ENCODE results near the gene ABHD8. TPM values are rescaled to one million over a fixed set of nuclear protein-coding genes. Genes with fewer than 3 reads are reported as not detected.

ABHD8 gene
- total and polyA plus RNA-seq, 2 of the 13 experiments (the other 11 are each of a cell fraction or from before 2014, with no cell fraction given): 6.3 to 7.2 TPM

DNA sequence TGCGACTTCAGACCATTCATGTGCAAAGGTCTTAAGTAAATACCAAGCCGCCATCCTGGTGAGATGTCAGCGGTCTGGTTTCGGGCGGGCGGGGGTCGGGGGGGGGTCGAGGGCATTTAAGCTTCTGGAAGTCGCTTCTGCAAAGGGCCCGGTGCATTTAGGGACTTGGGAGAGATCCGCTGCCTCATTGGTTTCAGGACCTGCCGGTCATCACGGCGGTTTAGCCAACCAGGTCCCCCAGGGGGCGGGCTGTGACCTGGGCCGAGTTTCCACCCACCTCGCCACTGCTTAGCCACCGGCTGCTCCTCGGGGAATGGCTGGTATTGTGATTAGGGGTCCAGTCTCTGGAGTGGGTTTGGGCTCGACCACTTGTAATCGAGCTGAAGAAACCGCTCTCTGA is 13.7 kb downstream of the ABHD8 start:
- no peak for FAIRE-seq
- Histone ChIP-seq H3K4me1 (ENCODE audit: insufficient read depth, low read length) (no peaks in the 10 kb centered on the region), H3K27me3 (ENCODE audit: control insufficient read depth in 1 of 2, insufficient read depth in 2 of 2, low read length in 2 of 2) (no peaks in the 10 kb centered on the region), H3K79me2 (ENCODE audit: insufficient read depth, low read length) (no peaks in the 10 kb centered on the region), H4K20me1 (ENCODE audit: insufficient read depth, low read length) (no peaks in the 10 kb centered on the region), H3K27ac (ENCODE audit: extremely low read length, insufficient read depth, low read length) (no peak overlapping the region), H3K36me3 (replicated peaks in 1 of 2; ENCODE audit: control insufficient read depth in 1 of 2, insufficient read depth in 2 of 2, low read length in 2 of 2) (no peaks in the 10 kb centered on the region), H3K4me2 (ENCODE audit: low read depth, low read length) (0 out of 2 replicates have a peak overlapping the region, but pooled peaks have one; percentile 36), H3K4me3 (replicated peaks in 1 of 3; ENCODE audit: insufficient read depth in 1 of 3, low read depth in 2 of 3, low read length in 3 of 3) (no peak overlapping the region; a peak in 1 of 6 replicates), H3K9ac (ENCODE audit: insufficient read depth, low read depth, low read length) (no peak overlapping the region), H2AFZ (ENCODE audit: low read length) (no peak overlapping the region), H3K9me3 (ENCODE audit: low read length) (no peaks in the 10 kb centered on the region)
- WGBS (ENCODE audit: low lambda C conversion rate): 28% methylated on average over 14 of the region's 22 CpGs
- in situ Hi-C loops (cut with HindIII; ENCODE audit: extremely low pct_ligation_motif_present, low pct_unique_long_range_greater_than_20kb): no loop called here
- intact Hi-C loops (cut with micrococcal nuclease; ENCODE audit: unreplicated experiment): no loop called here
- DNase-seq (ENCODE audit: low spot score): no peak
- ATAC-seq: peak; percentile 76
- CTCF ChIA-PET (ENCODE audit: low intra/inter-chr PET ratio, low total read pairs): no interaction called here
- POLR2A ChIA-PET: no interaction called here
- no TSS peak for BruUV-seq (replicated peaks)
- no peak for TF ChIP-seq CBX5 (CRISPR knock-in tag; IDR thresholded peaks at IDR 0.05; ENCODE audit: borderline replicate concordance)
- TF ChIP-seq SMC3 (IDR thresholded peaks at IDR 0.05; ENCODE audit: low read length): no peak
- no peak for TF ChIP-seq SMAD9 (CRISPR knock-in tag; IDR thresholded peaks at IDR 0.05)
- peak; percentile 86 for TF ChIP-seq NFYB (CRISPR knock-in tag; IDR thresholded peaks at IDR 0.05)
- TF ChIP-seq SP2 (CRISPR knock-in tag; IDR thresholded peaks at IDR 0.05): peak; percentile 88
- TF ChIP-seq, protein P1, sequence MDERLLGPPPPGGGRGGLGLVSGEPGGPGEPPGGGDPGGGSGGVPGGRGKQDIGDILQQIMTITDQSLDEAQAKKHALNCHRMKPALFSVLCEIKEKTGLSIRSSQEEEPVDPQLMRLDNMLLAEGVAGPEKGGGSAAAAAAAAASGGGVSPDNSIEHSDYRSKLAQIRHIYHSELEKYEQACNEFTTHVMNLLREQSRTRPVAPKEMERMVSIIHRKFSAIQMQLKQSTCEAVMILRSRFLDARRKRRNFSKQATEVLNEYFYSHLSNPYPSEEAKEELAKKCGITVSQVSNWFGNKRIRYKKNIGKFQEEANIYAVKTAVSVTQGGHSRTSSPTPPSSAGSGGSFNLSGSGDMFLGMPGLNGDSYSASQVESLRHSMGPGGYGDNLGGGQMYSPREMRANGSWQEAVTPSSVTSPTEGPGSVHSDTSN (CRISPR knock-in tag; IDR thresholded peaks at IDR 0.05): peak; percentile 88
- TF ChIP-seq, protein P2, sequence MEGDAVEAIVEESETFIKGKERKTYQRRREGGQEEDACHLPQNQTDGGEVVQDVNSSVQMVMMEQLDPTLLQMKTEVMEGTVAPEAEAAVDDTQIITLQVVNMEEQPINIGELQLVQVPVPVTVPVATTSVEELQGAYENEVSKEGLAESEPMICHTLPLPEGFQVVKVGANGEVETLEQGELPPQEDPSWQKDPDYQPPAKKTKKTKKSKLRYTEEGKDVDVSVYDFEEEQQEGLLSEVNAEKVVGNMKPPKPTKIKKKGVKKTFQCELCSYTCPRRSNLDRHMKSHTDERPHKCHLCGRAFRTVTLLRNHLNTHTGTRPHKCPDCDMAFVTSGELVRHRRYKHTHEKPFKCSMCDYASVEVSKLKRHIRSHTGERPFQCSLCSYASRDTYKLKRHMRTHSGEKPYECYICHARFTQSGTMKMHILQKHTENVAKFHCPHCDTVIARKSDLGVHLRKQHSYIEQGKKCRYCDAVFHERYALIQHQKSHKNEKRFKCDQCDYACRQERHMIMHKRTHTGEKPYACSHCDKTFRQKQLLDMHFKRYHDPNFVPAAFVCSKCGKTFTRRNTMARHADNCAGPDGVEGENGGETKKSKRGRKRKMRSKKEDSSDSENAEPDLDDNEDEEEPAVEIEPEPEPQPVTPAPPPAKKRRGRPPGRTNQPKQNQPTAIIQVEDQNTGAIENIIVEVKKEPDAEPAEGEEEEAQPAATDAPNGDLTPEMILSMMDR (CRISPR knock-in tag; IDR thresholded peaks at IDR 0.05): 0 out of 2 replicates have a peak, but pooled peaks have one; percentile 3
- peak; percentile 88 for TF ChIP-seq NFYC (CRISPR knock-in tag; IDR thresholded peaks at IDR 0.05)
- TF ChIP-seq, protein P3, sequence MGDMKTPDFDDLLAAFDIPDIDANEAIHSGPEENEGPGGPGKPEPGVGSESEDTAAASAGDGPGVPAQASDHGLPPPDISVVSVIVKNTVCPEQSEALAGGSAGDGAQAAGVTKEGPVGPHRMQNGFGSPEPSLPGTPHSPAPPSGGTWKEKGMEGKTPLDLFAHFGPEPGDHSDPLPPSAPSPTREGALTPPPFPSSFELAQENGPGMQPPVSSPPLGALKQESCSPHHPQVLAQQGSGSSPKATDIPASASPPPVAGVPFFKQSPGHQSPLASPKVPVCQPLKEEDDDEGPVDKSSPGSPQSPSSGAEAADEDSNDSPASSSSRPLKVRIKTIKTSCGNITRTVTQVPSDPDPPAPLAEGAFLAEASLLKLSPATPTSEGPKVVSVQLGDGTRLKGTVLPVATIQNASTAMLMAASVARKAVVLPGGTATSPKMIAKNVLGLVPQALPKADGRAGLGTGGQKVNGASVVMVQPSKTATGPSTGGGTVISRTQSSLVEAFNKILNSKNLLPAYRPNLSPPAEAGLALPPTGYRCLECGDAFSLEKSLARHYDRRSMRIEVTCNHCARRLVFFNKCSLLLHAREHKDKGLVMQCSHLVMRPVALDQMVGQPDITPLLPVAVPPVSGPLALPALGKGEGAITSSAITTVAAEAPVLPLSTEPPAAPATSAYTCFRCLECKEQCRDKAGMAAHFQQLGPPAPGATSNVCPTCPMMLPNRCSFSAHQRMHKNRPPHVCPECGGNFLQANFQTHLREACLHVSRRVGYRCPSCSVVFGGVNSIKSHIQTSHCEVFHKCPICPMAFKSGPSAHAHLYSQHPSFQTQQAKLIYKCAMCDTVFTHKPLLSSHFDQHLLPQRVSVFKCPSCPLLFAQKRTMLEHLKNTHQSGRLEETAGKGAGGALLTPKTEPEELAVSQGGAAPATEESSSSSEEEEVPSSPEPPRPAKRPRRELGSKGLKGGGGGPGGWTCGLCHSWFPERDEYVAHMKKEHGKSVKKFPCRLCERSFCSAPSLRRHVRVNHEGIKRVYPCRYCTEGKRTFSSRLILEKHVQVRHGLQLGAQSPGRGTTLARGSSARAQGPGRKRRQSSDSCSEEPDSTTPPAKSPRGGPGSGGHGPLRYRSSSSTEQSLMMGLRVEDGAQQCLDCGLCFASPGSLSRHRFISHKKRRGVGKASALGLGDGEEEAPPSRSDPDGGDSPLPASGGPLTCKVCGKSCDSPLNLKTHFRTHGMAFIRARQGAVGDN (CRISPR knock-in tag; IDR thresholded peaks at IDR 0.05): peak; percentile 21; the same call in 1 of the 2 replicates
- TF ChIP-seq NCOA1 (CRISPR knock-in tag; IDR thresholded peaks at IDR 0.05): no peak
